H1 (cell line): ENCODE results near the gene ARL8A.
"Not testable (repeated sequence)": the region's sequence is repeated elsewhere in the genome, so short reads cannot be mapped to it uniquely, and the experiment has no call there.

Source experiments
- ATF3 ChIP-seq: IDR thresholded peaks from 2 replicates; pipeline ENCODE4 v1.6.1; 2011; ENCODE audit warnings: low read depth, mild to moderate bottlenecking, low read length; ENCODE audit not compliant: insufficient read depth
- BCL11A ChIP-seq, 2 experiments: IDR thresholded peaks; one replicate each; pipeline ENCODE4 v1.6.1; 2011; ENCODE audit warnings: low read depth in 2 of 2, low read length in 2 of 2, mild to moderate bottlenecking in 2 of 2
- CEBPB ChIP-seq: IDR thresholded peaks from 2 replicates; pipeline ENCODE4 v1.6.1; 2012; ENCODE audit warnings: low read depth, low read length
- CREB1 ChIP-seq: IDR thresholded peaks from 2 replicates; pipeline ENCODE4 v1.6.1; 2012; ENCODE audit warnings: inconsistent platforms
- CTCF ChIP-seq, 3 experiments: IDR thresholded peaks; 1 replicate in 2 of 3; 2 replicates in 1 of 3; pipeline versions ENCODE4 v1.5.1 to v1.6.1; 2011; ENCODE audit warnings: low read length in 3 of 3, mild to moderate bottlenecking in 3 of 3, inconsistent platforms in 2 of 3, low read depth in 1 of 3, moderate library complexity in 1 of 3; ENCODE audit not compliant: insufficient read depth in 1 of 3; ENCODE audit errors: control extremely low read depth in 1 of 3
- RNF2 ChIP-seq: fragments of 200-900, 300-1000 bp; sonication (generic); IDR thresholded peaks from 2 replicates; pipeline ENCODE4 v1.7.1; 2016; ENCODE audit warnings: borderline replicate concordance, low read depth, mild to moderate bottlenecking, antibody characterized with exemption, low read length; ENCODE audit not compliant: poor library complexity, severe bottlenecking; ENCODE audit errors: missing control alignments
- SIN3A ChIP-seq, 2 experiments: IDR thresholded peaks in 1 of 2; conservative IDR thresholded peaks in 1 of 2; 2 replicates each; pipeline ENCODE4 v1.6.1; 2011 to 2012; ENCODE audit warnings: low read length in 2 of 2, improper control_type of control experiment in 1 of 2, low read depth in 1 of 2, mild to moderate bottlenecking in 1 of 2
- TEAD4 ChIP-seq: IDR thresholded peaks from 2 replicates; pipeline ENCODE4 v1.6.1; 2012; ENCODE audit warnings: low read depth, low read length, inconsistent platforms, mixed read lengths

DNA sequence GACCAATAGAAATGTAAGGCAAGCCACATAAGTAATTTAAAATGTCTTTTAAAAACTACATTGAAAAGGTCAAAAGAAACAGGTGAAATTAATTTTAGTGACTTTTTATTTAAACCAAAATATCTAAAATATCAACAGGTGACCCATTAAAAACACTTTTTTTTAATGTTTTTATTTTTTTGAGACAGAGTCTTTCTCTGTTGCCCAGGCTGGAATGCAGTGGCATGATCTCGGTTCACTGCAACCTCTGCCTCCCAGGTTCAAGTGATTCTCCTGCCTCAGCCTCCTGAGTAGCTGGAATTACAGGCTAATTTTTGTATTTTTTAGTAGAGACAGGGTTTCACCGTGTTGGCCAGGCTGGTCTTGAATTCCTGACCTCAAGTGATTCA, 36.2 kb upstream of the ARL8A start:
- not testable (repeated sequence) for TF ChIP-seq ATF3; CTCF (IDR thresholded peaks at IDR 0.05; ENCODE audit: control extremely low read depth in 1 of 3, insufficient read depth in 1 of 3, low read depth in 1 of 3, low read length in 3 of 3); RNF2; SIN3A (conservative IDR thresholded peaks at IDR 0.05 in 1 of 2, IDR thresholded peaks at IDR 0.05 in 1 of 2; ENCODE audit: low read depth in 1 of 2, low read length in 2 of 2); TEAD4; BCL11A (IDR thresholded peaks at IDR 0.05; ENCODE audit: low read depth in 2 of 2, low read length in 2 of 2); CEBPB; CREB1
